ENCODE measurements around the gene CLDN9. TPM values are rescaled to one million over a fixed set of nuclear protein-coding genes. Genes with fewer than 3 reads are reported as not detected.

The CLDN9 gene
- total and polyA plus RNA-seq, 2 donors (not counting 1 experiment from before 2014, with no cell fraction given) = 0.04 TPM; not detected in 1

- Mint-ChIP-seq H3K4me3 (peak overlapping the region; percentile 90), H3K27me3 (peaks cover 13% of the 10 kb centered on the region), H3K9me3 (ENCODE audit: insufficient read depth) (no peaks in the 10 kb centered on the region), H3K27ac (peak overlapping the region; percentile 80), H3K4me1 (peaks cover 44% of the 10 kb centered on the region)
- ChIA-PET POLR2A (interaction anchor here (1.1 kb wide), 1 partner anchor 16 kb away, joined by 5 read pairs; no protein-coding TSS in a partner anchor), CTCF (interaction anchor here (1.5 to 6.9 kb wide), 5 partner anchors 9 to 110 kb away, joined by 5 to 61 read pairs (median 18); no protein-coding TSS in a partner anchor)
- no peak for DNase-seq
- Histone ChIP-seq H3K9ac (ENCODE audit: low read length) (peak overlapping the region; percentile 70), H4K20me1 (ENCODE audit: control insufficient read depth, insufficient read depth, low read length, poor library complexity, severe bottlenecking) (no peaks in the 10 kb centered on the region), H3K9me3 (ENCODE audit: control extremely low read depth in 1 of 3, control insufficient read depth in 2 of 3, insufficient read depth in 1 of 3, low read length in 2 of 3) (peaks cover 0 to 4% (median 0%) of the 10 kb centered on the region in 3 donors), H3K79me2 (ENCODE audit: control insufficient read depth, insufficient read depth, low read length) (no peaks in the 10 kb centered on the region), H3K4me1 (ENCODE audit: control insufficient read depth in 2 of 2, insufficient read depth in 2 of 2, low read length in 2 of 2) (peaks cover 37 to 54% of the 10 kb centered on the region in 2 donors), H3K27ac (ENCODE audit: low read length in 2 of 2) (no peak overlapping the region), H3K27me3 (replicated peaks in 1 of 4; ENCODE audit: control extremely low read depth in 1 of 4, control insufficient read depth in 3 of 4, insufficient read depth in 4 of 4, low read length in 3 of 4) (peaks cover 0 to 19% (median 8%) of the 10 kb centered on the region in 4 experiments), H2AFZ (ENCODE audit: insufficient read depth, low read depth, low read length, poor library complexity, severe bottlenecking) (peak overlapping the region; percentile 58), H3K4me3 (ENCODE audit: control extremely low read depth in 1 of 5, extremely low read depth in 1 of 5, insufficient read depth in 1 of 5, low read depth in 2 of 5, low read length in 4 of 5) (peak overlapping the region in 4 of 5 experiments; percentile 36 to 68 (median 59)), H3K4me2 (replicated peaks; ENCODE audit: low read depth, low read length, poor library complexity, severe bottlenecking) (peak overlapping the region; percentile 82), H3K36me3 (replicated peaks in 1 of 2; ENCODE audit: control extremely low read depth in 1 of 2, control insufficient read depth in 1 of 2, extremely low read depth in 1 of 2, insufficient read depth in 2 of 2, low read length in 1 of 2) (no peaks in the 10 kb centered on the region)
- intact Hi-C loops (cut with micrococcal nuclease) = loop anchor here (1.0 to 10.0 kb wide), 8 partner anchors 9 to 1715 kb away; partner anchors contain the start of genes PAQR4, SRRM2, UBE2I and ZNF174
- TF ChIP-seq, protein P1, sequence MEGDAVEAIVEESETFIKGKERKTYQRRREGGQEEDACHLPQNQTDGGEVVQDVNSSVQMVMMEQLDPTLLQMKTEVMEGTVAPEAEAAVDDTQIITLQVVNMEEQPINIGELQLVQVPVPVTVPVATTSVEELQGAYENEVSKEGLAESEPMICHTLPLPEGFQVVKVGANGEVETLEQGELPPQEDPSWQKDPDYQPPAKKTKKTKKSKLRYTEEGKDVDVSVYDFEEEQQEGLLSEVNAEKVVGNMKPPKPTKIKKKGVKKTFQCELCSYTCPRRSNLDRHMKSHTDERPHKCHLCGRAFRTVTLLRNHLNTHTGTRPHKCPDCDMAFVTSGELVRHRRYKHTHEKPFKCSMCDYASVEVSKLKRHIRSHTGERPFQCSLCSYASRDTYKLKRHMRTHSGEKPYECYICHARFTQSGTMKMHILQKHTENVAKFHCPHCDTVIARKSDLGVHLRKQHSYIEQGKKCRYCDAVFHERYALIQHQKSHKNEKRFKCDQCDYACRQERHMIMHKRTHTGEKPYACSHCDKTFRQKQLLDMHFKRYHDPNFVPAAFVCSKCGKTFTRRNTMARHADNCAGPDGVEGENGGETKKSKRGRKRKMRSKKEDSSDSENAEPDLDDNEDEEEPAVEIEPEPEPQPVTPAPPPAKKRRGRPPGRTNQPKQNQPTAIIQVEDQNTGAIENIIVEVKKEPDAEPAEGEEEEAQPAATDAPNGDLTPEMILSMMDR (IDR thresholded peaks at IDR 0.05) = no peak
- TF ChIP-seq EZH2 (IDR thresholded peaks at IDR 0.05; ENCODE audit: borderline replicate concordance, insufficient read depth, low read depth, low read length, poor library complexity, severe bottlenecking) = no peak
- WGBS (ENCODE audit: insufficient coverage) = 30% methylated on average over 34 of the region's 40 CpGs
- ATAC-seq (ENCODE audit: low read depth) = no peak
Observed at GRCh38 chr16:3019594-3020246, 7.0 kb downstream of the CLDN9 start.

GRCh38 chr16:3020247-3020603, 7.5 kb downstream of the CLDN9 start, which contains the start of gene TNFRSF12A:
TNFRSF12A (plus strand) TSS chr16:3020368; CDS start chr16:3020398, 30 bp downstream.
- WGBS (ENCODE audit: insufficient coverage) = under 1% methylated on average over 48 of the region's 49 CpGs
- H3K4me2 ChIP-seq (replicated peaks; ENCODE audit: low read depth, low read length, poor library complexity, severe bottlenecking) = peak within 1 kb of the TSS; percentile 82
- H3K27ac ChIP-seq (ENCODE audit: low read length in 2 of 2) = no peak within 1 kb of the TSS
- Mint-ChIP-seq H3K4me3 (peak within 1 kb of the TSS; percentile 90), H3K4me1 (peaks cover 44% of the 10 kb centered on the region), H3K27me3 (peaks cover 9% of the 10 kb centered on the region), H3K27ac (peak within 1 kb of the TSS; percentile 88), H3K9me3 (ENCODE audit: insufficient read depth) (no peaks in the 10 kb centered on the region)
- peaks cover 0 to 19% (median 8%) of the 10 kb centered on the region in 4 experiments for H3K27me3 ChIP-seq (replicated peaks in 1 of 4; ENCODE audit: control extremely low read depth in 1 of 4, control insufficient read depth in 3 of 4, insufficient read depth in 4 of 4, low read length in 3 of 4)
- peak within 1 kb of the TSS; percentile 48 to 68 (median 59) for H3K4me3 ChIP-seq (ENCODE audit: control extremely low read depth in 1 of 5, extremely low read depth in 1 of 5, insufficient read depth in 1 of 5, low read depth in 2 of 5, low read length in 4 of 5)
- intact Hi-C loops (cut with micrococcal nuclease) = loop anchor here (1.0 to 10.0 kb wide), 8 partner anchors 8 to 1715 kb away; partner anchors contain the start of genes PAQR4, SRRM2, UBE2I and ZNF174
- no peaks in the 10 kb centered on the region for H3K36me3 ChIP-seq (replicated peaks in 1 of 2; ENCODE audit: control extremely low read depth in 1 of 2, control insufficient read depth in 1 of 2, extremely low read depth in 1 of 2, insufficient read depth in 2 of 2, low read length in 1 of 2)
- DNase-seq (peak; percentile 88), ATAC-seq (ENCODE audit: low read depth) (peak; percentile 25)
- H3K9me3 ChIP-seq (ENCODE audit: control extremely low read depth in 1 of 3, control insufficient read depth in 2 of 3, insufficient read depth in 1 of 3, low read length in 2 of 3) = peaks cover 0 to 4% (median 0%) of the 10 kb centered on the region in 3 donors
- POLR2A ChIA-PET = interaction anchor here (1.1 to 1.4 kb wide), 2 partner anchors 16 to 138 kb away, joined by 5 read pairs; no protein-coding TSS in a partner anchor
- peaks cover 5% of the 10 kb centered on the region for H4K20me1 ChIP-seq (ENCODE audit: control insufficient read depth, insufficient read depth, low read length, poor library complexity, severe bottlenecking)
- H3K9ac ChIP-seq (ENCODE audit: low read length) = peak within 1 kb of the TSS; percentile 70
- H3K79me2 ChIP-seq (ENCODE audit: control insufficient read depth, insufficient read depth, low read length) = peaks cover 2% of the 10 kb centered on the region
- CTCF ChIA-PET = interaction anchor here (1.5 to 6.9 kb wide), 5 partner anchors 8 to 109 kb away, joined by 5 to 61 read pairs (median 18); no protein-coding TSS in a partner anchor
- TF ChIP-seq, protein P1 (IDR thresholded peaks at IDR 0.05) = no peak
- no peak for TF ChIP-seq EZH2 (IDR thresholded peaks at IDR 0.05; ENCODE audit: borderline replicate concordance, insufficient read depth, low read depth, low read length, poor library complexity, severe bottlenecking)
- H3K4me1 ChIP-seq (ENCODE audit: control insufficient read depth in 2 of 2, insufficient read depth in 2 of 2, low read length in 2 of 2) = peaks cover 37 to 54% of the 10 kb centered on the region in 2 donors
- H2AFZ ChIP-seq (ENCODE audit: insufficient read depth, low read depth, low read length, poor library complexity, severe bottlenecking) = peak within 1 kb of the TSS; percentile 58
